KMS-11 (cell line): Measurements from ENCODE around the gene PDE2A.

Experiments
- H2AFZ ChIP-seq: fragments of 200-600 bp; sonication (generic); 2 replicates; pipeline ENCODE4 v1.6.1; 2016; ENCODE audit warnings: antibody characterized with exemption, mixed run types, low read depth
- H3K27ac ChIP-seq: fragments of 200-600 bp; sonication (generic); 2 replicates; pipeline ENCODE4 v1.6.1; 2016; ENCODE audit warnings: mild to moderate bottlenecking, mixed run types
- H3K27me3 ChIP-seq: fragments of 200-600 bp; sonication (generic); 2 replicates; pipeline ENCODE4 v1.6.1; 2017; ENCODE audit warnings: mild to moderate bottlenecking, low read depth, mixed run types, moderate library complexity; ENCODE audit not compliant: insufficient read depth
- H3K36me3 ChIP-seq: fragments of 200-600 bp; sonication (generic); 2 replicates; pipeline ENCODE4 v1.6.1; 2017; ENCODE audit warnings: mild to moderate bottlenecking, mixed run types; ENCODE audit not compliant: insufficient read depth
- H3K4me1 ChIP-seq: fragments of 200-600 bp; sonication (generic); 2 replicates; pipeline ENCODE4 v1.6.1; 2016; ENCODE audit warnings: mild to moderate bottlenecking, low read depth, mixed run types; ENCODE audit not compliant: poor library complexity, severe bottlenecking
- H3K4me2 ChIP-seq: fragments of 200-600 bp; sonication (generic); 2 replicates; pipeline ENCODE4 v1.7.0; 2016; ENCODE audit warnings: mild to moderate bottlenecking, mixed run types
- H3K4me3 ChIP-seq: fragments of 200-600 bp; sonication (generic); IDR thresholded peaks from 2 replicates; pipeline ENCODE4 v1.6.1; 2017; ENCODE audit warnings: low read depth, low read length, mixed read lengths; ENCODE audit not compliant: insufficient read depth
- H3K79me2 ChIP-seq: fragments of 200-600 bp; sonication (generic); 2 replicates; pipeline ENCODE4 v1.6.1; 2016; ENCODE audit warnings: low read depth, mixed run types; ENCODE audit not compliant: insufficient read depth
- H3K9ac ChIP-seq: fragments of 200-600 bp; sonication (generic); 2 replicates; pipeline ENCODE4 v1.6.1; 2016; ENCODE audit warnings: mild to moderate bottlenecking, mixed run types
- H4K20me1 ChIP-seq: fragments of 200-600 bp; sonication (generic); 2 replicates; pipeline ENCODE4 v1.6.1; 2016; ENCODE audit warnings: mild to moderate bottlenecking, mixed run types; ENCODE audit not compliant: insufficient read depth
- CTCF ChIP-seq: fragments of 200-600 bp; sonication (generic); conservative IDR thresholded peaks from 2 replicates; pipeline ENCODE4 v1.6.1; 2017; ENCODE audit warnings: low read depth, mild to moderate bottlenecking, antibody characterized with exemption, low read length, moderate library complexity, mixed read lengths

The PDE2A gene

GRCh38 chr11:72712841-72713240, 38.6 kb upstream of the PDE2A start:
- H3K9ac ChIP-seq = no peak overlapping the region
- H3K4me1 ChIP-seq = peaks cover 2% of the 10 kb centered on the region

GRCh38 chr11:72712168-72712751, 38.0 kb upstream of the PDE2A start:
- Histone ChIP-seq H3K4me3 (no peak overlapping the region), H3K4me1 (no peaks in the 10 kb centered on the region), H3K27ac (no peak overlapping the region), H2AFZ (no peak overlapping the region), H3K9ac (no peak overlapping the region), H4K20me1 (no peaks in the 10 kb centered on the region), H3K4me2 (no peak overlapping the region), H3K27me3 (no peaks in the 10 kb centered on the region), H3K79me2 (no peaks in the 10 kb centered on the region; the same call in 1 of the 2 replicates), H3K36me3 (no peaks in the 10 kb centered on the region)
- TF ChIP-seq CTCF = no peak

More at GRCh38 chr11:72712841-72713240, 38.6 kb upstream of the PDE2A start:
- Histone ChIP-seq H3K27ac (no peak overlapping the region), H3K36me3 (no peaks in the 10 kb centered on the region), H3K4me2 (no peak overlapping the region), H3K79me2 (no peaks in the 10 kb centered on the region; the same call in 1 of the 2 replicates), H2AFZ (no peak overlapping the region), H3K27me3 (no peaks in the 10 kb centered on the region), H4K20me1 (no peaks in the 10 kb centered on the region), H3K4me3 (no peak overlapping the region)
- TF ChIP-seq CTCF = no peak

GRCh38 chr11:72711141-72711540, 36.9 kb upstream of the PDE2A start:
- H2AFZ ChIP-seq = no peak overlapping the region
- H4K20me1 ChIP-seq = no peaks in the 10 kb centered on the region
- no peak overlapping the region for H3K4me3 ChIP-seq
- H3K27ac ChIP-seq = no peak overlapping the region
- H3K79me2 ChIP-seq = no peaks in the 10 kb centered on the region
- TF ChIP-seq CTCF = no peak
- no peak overlapping the region for H3K4me2 ChIP-seq
- no peaks in the 10 kb centered on the region for H3K36me3 ChIP-seq
- no peaks in the 10 kb centered on the region for H3K27me3 ChIP-seq
- no peak overlapping the region for H3K9ac ChIP-seq
- H3K4me1 ChIP-seq = no peaks in the 10 kb centered on the region

- H2AFZ ChIP-seq = no peak overlapping the region
- no peaks in the 10 kb centered on the region for H3K27me3 ChIP-seq
- no peak overlapping the region for H3K4me3 ChIP-seq
- H3K9ac ChIP-seq = no peak overlapping the region
- H3K27ac ChIP-seq = no peak overlapping the region
- TF ChIP-seq CTCF = no peak
- H3K4me1 ChIP-seq = no peaks in the 10 kb centered on the region
- no peaks in the 10 kb centered on the region for H3K79me2 ChIP-seq
- H4K20me1 ChIP-seq = no peaks in the 10 kb centered on the region
- H3K36me3 ChIP-seq = no peaks in the 10 kb centered on the region
- no peak overlapping the region for H3K4me2 ChIP-seq
These were observed 36.1 kb upstream of the PDE2A start for GRCh38 chr11:72710278-72710677.
